GM12891 (cell line): ENCODE data around the gene SSPN.

Experiments
- DNase-seq: peaks from one replicate; pipeline ENCODE4 v3.0.0; 2011; ENCODE audit warnings: low spot score; ENCODE audit not compliant: insufficient read length
- FAIRE-seq: peaks from 2 replicates; lab custom pipeline; 2011; peaks lifted over from hg19 to GRCh38; lab: Jason Lieb, UNC
- PAX5 ChIP-seq: IDR thresholded peaks from 2 replicates; pipeline ENCODE4 v1.6.1; 2011; ENCODE audit warnings: low read length, moderate library complexity, mild to moderate bottlenecking; ENCODE audit not compliant: insufficient read depth, severe bottlenecking
- POLR2A ChIP-seq: IDR thresholded peaks from 2 replicates; pipeline ENCODE4 v1.6.1; 2011; ENCODE audit warnings: low read depth, low read length, control low read depth
- POLR2AphosphoS5 ChIP-seq: IDR thresholded peaks from 2 replicates; pipeline ENCODE4 v1.6.1; 2011; ENCODE audit warnings: low read depth, low read length, control low read depth
- POU2F2 ChIP-seq: IDR thresholded peaks from 2 replicates; pipeline ENCODE4 v1.6.1; 2011; ENCODE audit warnings: low read depth, mild to moderate bottlenecking, control low read depth, low read length, moderate library complexity
- SPI1 ChIP-seq: IDR thresholded peaks from 2 replicates; pipeline ENCODE4 v1.6.1; 2011; ENCODE audit warnings: low read depth, low read length, control low read depth
- TAF1 ChIP-seq: IDR thresholded peaks from 2 replicates; pipeline ENCODE4 v1.6.1; 2011; ENCODE audit warnings: low read depth, low read length, control low read depth

Gene SSPN

DNA sequence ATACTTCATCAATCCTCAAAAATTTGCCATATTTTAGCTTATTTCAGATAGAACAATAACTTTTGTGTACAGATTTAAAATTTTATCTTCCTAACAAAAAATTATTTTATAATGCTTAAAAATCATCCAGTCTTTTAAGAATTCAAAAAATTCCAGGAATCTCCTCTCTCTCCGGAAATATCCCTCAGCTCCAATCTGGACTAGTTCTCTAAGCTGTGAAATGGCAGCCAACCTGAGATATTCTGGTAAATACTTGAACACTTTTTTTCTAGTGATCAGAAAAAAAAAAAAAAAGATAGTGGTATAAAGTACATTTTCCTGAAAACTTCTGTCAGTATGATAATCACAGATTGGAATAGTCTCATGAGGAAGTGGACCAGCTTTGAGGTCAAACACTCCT, 57.6 kb downstream of the SSPN start:
- FAIRE-seq (no peak), DNase-seq (no peak)
- TF ChIP-seq SPI1 (no peak; the same call in 1 of the 2 replicates), POLR2AphosphoS5 (no peak), POU2F2 (no peak), PAX5 (no peak), POLR2A (no peak), TAF1 (no peak)

DNA sequence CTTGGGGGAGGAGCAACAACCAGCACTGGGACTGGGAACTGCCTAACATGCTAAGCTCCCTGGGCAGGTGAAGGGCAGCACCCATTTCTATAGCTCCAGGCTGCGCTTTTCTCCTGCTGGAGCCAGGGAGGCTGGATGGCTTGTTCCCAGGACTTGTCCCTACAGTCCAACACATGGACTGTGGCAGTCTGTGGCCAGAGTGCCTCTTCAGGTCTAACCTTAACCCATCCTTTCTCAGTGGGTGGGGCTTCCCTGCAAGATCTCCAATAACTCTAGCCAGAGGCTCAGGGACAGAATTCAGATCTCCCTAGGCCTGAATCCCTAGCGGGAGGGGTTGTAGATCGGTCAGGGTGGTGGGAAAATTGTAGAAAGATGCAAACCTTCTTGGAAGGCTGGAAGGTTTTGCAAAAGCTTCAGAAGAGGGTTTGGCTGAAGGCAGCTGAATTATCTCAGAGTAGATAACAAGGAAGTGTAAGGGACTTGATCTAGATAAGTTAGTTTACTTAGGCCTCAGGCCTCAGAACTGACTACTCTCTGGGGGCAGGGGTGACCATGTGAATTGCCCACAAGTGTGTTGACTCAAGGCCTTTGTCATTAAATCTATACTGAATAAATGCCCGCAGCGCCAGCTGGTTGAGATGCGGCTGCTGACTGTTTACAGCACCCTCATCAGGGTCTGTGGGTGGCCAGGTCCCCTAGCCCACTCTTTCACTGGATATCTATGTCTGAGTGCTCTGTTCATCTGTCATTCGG, 60.7 kb downstream of the SSPN start:
- FAIRE-seq (no peak), DNase-seq (no peak)
- no peak for TF ChIP-seq SPI1
- no peak for TF ChIP-seq TAF1
- TF ChIP-seq POLR2A: no peak
- no peak for TF ChIP-seq POLR2AphosphoS5
- no peak for TF ChIP-seq POU2F2
- TF ChIP-seq PAX5: no peak

DNA sequence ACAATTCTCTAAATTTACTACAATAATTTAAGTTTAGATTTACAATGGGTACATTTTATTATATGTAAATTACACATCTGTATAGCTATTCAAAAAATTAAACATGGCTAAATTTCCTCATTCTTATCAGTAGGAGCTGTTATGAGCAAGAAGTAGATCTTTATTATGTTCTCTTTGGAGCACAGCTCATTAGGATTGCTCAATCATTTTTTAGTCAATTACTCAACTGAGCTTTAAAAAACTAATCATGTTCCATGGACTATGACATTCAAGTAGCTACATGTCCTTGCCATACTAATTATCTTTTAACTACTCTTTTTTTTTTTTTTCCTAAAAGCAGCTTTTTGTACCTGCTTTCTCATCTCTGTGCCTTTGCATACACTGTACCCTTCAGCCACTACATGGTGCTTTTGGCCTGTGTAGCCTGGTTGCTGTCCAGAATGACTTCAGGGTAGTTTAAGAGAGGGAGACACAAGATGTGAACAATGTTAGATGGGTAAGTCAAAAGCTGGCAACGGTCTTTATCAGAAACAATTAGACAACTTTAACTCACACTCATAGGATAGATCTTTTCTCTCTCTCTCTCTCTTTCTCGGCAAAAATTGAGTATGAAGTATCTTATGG, 69.0 kb downstream of the SSPN start:
- TF ChIP-seq POLR2A (no peak), PAX5 (no peak), POU2F2 (no peak), SPI1 (no peak), POLR2AphosphoS5 (no peak), TAF1 (no peak)
- DNase-seq (no peak), FAIRE-seq (no peak)

DNA sequence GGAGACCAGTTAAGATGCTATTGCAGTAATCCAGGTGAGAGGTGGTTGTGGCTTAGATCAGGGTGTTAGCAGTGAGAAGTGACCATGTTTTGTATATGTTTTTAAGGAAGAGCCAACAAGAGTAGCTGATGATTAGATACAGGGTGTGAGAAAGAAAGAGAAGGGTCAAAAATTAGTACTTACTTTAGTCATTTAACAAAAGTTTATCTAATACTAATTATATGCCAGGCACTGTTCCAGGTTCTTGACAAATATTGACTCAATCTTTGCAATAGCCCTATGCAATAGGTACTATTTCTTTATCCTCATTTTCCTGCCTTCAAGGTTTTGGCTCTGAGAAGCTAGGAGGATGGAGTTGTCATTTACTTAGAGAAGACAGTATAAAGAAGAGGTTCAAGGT, 70.2 kb downstream of the SSPN start:
- TF ChIP-seq PAX5 (no peak), POLR2A (no peak), SPI1 (no peak), POU2F2 (no peak), POLR2AphosphoS5 (no peak), TAF1 (no peak)
- DNase-seq (no peak), FAIRE-seq (no peak)

DNA sequence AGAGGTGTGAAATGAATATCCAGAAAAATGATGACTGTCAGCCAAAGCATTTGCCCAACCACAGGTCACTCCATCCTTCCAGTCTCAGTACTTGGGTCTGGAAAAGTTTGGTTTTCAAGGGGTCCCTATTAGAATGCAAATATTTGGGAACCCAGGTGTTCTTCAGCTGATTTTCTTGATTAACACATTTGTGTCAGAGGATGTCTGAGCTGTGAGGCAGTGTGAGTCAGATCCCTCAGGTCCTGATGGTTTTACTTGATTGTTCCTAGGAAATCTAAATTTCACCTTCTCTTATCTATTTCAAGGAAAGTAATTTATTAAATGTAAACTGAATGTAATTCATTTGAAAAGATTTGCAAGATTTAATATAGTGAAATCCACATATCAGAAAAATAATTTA, 71.5 kb downstream of the SSPN start:
- TF ChIP-seq POLR2A: no peak
- TF ChIP-seq POU2F2: no peak
- no peak for TF ChIP-seq SPI1
- TF ChIP-seq PAX5: no peak
- TF ChIP-seq POLR2AphosphoS5: no peak
- TF ChIP-seq TAF1: no peak
- DNase-seq (no peak), FAIRE-seq (no peak)

DNA sequence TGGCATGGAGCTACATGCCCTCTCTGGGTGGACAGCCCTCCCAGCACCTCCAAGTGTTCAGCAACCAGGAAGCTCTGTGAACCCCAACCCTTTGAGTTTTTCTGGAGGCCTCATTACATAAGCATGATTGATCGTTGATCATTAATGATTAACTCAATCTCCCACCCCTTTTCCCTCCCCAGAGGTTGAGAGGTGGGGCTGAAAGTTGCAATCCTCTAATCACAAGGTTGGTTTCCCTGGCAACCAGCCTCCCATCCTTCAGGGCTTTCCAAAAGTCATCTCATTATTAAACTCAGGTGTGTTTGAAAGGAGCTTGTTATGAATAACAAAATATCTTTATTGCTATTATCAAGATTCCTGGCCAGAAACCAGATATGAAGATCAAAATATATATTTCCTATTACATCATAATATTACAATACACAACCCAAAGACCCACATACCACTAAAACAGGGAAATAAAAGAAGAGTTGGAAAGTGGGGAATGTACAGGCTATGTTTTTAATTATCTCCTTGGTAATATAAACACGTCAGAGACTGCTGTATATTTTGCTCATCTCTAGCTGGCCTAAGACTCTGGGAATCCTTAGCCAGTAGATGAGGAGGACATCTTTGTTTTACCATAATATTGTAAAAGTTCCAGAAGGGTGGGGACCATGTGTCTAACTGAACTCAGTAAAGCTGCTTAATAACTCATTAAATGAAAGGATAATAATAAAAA, 73.6 kb downstream of the SSPN start:
- DNase-seq: no peak
- no peak for TF ChIP-seq POLR2AphosphoS5
- TF ChIP-seq TAF1: no peak
- TF ChIP-seq PAX5: no peak
- no peak for TF ChIP-seq POLR2A
- TF ChIP-seq SPI1: no peak
- no peak for TF ChIP-seq POU2F2
- no peak for FAIRE-seq

DNA sequence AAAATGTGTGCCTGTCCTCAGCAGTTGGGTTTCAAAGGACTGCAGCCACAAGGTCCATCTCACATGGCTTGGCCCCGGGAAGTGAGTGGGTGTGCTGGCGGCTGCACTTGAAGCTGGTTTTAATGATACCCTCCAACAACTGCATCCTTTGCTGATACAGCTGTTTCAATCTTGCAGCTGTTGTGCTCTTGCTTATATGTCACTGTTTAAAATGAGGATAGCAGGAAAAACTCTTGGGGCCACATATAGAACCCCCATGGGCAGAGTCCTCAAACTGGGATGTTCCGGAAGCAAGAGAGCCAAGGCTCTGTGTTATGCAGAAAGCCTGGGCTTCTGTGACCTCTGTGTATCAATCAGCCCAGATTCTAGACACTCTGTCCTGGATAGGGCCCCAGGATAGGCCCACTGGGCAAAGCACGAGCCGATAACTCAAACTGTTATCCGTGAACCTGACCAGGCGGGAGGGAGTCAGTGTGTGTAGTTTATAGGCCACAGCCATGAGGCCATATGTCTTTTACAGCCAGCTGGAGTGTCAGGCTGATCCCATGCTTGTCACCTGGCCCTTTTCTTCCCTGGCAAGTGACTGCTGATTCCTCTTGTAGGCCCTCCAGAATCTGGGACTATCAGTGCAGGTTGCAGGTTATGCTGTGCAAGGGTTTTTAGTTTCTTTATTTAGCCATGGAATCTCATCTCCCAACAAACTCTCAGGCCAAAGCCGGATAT, 74.3 kb downstream of the SSPN start:
- FAIRE-seq (no peak), DNase-seq (no peak)
- TF ChIP-seq POU2F2 (no peak), PAX5 (no peak), POLR2A (no peak), SPI1 (no peak), TAF1 (no peak), POLR2AphosphoS5 (no peak)

DNA sequence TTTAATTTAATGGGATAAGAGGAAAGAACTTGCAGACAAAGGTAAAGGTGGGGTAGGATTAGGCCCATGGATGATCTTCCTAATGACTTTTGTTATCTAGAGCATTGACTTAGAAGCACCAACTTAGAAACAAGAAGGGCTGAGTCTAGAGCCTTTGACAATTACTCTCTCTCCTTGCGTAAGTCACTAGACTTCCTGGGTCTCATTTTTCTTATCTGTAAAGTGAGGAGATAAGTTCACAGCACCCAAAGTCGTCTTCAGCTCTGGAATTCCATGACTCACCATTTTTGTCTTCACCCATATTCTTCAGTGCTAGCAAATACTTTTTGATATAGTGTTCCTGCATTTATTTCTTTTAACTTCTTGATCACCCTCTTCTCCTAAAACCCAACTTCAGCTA, 75.7 kb downstream of the SSPN start:
- FAIRE-seq (no peak), DNase-seq (no peak)
- no peak for TF ChIP-seq PAX5
- TF ChIP-seq POLR2AphosphoS5: no peak
- TF ChIP-seq POU2F2: no peak
- no peak for TF ChIP-seq TAF1
- no peak for TF ChIP-seq SPI1

DNA sequence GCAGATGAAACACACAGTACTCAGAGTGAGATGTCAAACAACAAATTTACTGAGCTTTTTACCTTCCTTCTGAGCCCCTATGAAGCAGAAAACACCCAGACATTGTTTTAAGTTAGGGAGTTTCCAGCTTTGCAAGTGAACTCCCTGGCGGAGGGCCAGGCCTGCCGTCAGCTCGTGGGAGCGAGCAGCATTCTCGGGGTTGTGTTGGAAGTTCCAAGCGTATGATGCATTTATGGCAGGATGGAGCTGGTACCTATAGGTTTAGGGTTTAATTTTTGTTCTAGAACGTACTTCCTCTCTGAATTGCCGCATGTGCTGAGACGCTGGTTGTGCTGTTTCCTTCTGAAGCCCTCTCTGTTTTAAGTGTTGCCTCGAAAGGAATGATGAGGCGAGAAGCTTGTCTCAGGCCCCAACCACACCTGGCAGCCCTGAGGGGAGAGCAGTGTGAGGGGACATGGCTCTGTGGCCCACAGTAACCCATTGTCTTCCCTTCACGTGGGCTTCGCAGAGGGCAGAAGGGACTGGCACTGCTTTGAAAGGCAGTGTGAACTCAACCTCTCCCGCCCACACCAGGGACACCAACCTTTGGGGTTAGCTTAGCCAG, 76.6 kb downstream of the SSPN start:
- DNase-seq: no peak
- no peak for FAIRE-seq
- TF ChIP-seq SPI1 (0 out of 2 replicates have a peak, but pooled peaks have one; percentile 24), POLR2A (no peak), POLR2AphosphoS5 (no peak)
